Stimulated activated CD8-positive, alpha-beta memory T cell treated with anti-CD3 and anti-CD28 coated beads, Interleukin-4, amount 100 ng/mL, for 24 hours (primary cell): ENCODE measurements around the gene ZNF782.
"Not testable (repeated sequence)": the region's sequence is repeated elsewhere in the genome, so short reads cannot be mapped to it uniquely, and the experiment has no call there.

Experiments used
- DNase-seq: peaks from one replicate; pipeline ENCODE4 v3.0.0-alpha.2; 2020; ENCODE audit warnings: low read depth

Gene ZNF782

DNA sequence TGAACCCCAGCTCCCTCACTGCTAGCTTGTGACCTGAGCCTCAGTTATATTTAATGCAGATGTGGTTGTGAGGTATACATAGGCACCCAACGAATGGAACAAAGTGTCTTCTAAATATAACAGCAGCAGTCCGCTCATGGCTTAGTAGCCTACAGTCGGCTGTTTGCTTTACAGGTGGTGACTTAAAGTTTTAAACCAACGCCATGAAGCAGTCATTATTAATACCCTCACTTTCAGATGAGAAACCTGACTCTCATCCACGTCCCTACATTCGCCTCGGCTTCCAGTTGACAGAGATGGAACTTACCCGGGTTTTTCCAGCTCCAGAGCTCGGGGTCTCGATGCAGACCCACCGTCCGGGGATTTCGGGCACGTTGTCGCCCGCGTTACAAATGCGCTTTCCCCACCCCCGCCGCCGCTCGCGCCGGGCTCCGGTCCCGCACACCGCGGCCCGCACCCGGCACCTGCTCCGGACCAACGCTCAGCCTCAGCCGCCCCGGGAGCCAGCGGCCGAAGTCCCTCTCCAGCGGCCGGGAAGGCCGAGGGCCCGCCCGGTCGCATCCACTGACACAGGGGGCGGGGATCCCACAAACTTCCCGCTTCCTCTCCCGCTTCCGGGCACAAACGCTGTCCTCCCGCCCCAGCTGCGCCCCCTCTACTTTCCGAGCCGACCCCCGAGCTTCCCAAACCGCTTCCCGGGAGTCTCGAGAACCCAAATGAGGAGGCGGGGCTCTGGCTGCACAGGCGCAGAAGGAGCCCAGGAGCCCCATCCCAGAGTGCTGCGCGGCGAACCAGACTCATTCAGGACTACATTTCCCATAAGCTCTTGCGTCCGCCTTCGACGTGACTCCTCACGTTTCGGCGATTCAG is at the start of gene ZNF782:
Gene ZNF782, minus strand, starts transcription at position 734 of the 870 bp plus-strand sequence. CDS start 2,553 bp downstream, outside the sequence.
- peak; percentile 74 for DNase-seq

DNA sequence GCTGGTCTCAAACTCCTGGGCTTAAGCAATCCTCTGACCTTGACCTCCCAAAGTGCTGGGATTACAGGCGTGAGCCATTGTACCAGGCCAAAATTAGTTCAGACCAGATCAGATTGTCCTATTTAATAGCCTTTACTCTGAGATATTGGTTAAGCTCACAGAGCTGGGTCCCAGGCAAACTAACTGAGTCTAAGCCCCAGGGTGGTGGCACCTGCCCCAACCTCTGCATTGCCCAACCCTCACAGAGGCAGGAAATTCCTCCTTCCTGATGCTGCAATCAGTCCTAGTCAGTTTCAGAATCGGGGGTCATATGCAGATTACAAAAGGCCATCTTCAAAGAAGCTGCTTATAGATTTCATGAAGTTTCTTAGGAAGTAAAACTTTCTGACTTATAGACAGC is 45.7 kb upstream of the ZNF782 start:
- not testable (repeated sequence) for DNase-seq

DNA sequence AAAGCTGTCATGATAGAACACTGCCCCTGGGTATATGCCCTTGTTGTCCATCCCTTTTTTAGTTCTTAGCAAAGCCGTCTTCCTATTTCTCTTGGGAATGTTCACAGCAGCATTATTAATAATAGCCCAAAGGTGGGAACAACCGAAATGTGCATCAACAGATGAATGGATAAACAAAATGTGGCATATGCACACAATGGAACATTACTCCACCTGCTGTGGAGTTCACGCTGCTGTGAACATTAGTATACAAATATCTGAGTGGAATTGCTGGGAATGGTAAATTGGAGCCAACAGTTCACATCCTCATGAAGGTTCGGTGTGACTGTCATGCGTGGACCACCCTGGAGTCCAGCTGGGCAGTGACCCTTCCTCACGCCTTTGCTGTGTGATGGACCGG is 37.8 kb upstream of the ZNF782 start:
- DNase-seq = no peak

DNA sequence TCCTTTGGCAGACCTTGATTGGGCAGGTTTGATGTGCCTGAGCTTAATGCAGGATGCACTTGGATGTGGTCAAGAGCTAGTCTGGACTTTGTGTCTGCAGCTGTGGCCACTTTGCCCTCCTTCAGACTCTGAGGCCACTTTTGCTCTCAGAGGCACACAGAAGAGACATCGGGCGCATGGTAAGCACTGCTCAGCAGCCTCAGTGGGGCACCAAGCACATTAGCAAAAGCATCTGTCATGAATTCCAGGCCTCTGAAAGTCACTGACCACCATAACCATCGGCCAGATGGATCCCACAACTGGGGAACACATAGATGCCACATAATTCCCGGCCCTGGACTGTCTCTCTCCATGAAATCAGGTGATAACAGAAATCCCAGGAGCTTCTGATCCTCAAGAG is 34.3 kb upstream of the ZNF782 start:
- DNase-seq = no peak

DNA sequence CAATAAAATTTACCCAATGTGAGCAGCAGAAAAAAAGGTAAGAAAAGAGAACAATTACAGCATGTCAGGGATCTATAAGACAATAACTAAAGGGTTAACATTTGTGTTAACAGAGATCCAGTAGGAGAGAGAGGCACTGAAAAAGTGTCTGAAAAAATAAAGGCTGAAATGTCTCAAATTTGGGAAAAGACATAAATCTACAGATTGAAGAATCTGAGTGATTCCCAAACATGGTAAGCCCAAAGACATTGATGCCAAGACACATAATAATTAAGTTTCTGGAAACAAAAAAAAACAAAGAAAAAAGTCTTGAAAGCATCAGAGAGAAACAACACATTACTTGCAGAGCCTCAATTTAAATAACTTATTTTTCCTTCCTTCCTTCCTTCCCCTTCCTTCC is 31.1 kb upstream of the ZNF782 start:
- no peak for DNase-seq

DNA sequence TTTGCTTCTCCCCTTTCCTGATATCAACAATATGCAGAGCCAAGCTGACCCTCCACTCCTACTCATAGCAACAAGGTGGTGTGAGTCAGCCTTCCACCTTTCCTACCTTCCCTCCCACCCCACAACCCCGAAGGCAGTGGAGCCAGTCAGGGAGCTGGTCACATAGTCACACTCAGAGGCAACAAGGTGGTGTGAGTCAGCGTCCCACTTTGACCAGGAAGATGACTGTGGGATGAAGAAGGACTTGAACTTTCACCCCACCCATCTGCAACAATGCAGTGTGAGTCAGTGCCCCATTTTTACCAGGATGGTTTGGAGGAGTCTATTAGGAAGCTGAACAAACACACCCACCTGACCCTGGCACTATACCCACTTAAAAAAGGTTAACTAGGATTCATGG is 30.1 kb upstream of the ZNF782 start:
- DNase-seq = no peak

DNA sequence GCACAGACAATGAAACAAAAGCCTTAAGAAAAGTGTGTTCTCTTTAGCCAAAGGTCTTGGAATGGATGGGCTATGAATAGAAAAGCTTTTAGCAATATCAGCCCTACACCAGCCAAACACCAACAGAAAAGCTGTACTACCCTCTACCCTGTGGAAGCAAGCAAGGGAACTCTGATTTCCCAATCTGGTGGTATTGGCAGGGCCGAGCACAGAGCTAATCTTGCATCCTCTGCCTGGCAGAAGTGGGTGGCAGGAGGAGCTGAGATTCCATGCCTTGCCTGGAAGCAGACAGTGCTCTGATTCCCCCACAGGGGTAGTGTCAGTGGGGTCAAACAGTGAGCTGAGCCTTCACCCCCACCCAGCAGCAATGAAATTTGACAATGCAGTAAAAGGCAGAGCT is 29.6 kb upstream of the ZNF782 start:
- no peak for DNase-seq

DNA sequence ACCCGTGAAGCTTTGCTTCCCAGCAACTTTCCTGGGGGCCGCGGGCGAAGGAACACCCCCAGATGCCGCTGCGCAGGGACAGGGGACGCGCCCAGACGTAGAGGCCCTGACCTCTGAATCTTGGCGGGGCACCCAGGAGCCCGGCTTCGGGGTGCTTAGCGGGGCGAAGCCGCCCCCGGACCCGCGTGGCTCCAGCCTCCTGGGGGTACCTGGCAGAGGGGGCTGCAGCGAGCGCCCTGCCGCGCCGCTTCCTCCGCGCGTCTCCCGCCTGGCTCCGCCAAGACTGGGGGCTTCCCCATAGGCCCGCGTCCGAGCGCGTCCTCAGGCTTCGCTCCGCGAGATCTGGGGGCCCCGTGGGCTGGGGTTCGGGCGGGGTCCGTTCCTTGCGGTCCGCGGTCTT is 23.0 kb upstream of the ZNF782 start:
- no peak for DNase-seq

DNA sequence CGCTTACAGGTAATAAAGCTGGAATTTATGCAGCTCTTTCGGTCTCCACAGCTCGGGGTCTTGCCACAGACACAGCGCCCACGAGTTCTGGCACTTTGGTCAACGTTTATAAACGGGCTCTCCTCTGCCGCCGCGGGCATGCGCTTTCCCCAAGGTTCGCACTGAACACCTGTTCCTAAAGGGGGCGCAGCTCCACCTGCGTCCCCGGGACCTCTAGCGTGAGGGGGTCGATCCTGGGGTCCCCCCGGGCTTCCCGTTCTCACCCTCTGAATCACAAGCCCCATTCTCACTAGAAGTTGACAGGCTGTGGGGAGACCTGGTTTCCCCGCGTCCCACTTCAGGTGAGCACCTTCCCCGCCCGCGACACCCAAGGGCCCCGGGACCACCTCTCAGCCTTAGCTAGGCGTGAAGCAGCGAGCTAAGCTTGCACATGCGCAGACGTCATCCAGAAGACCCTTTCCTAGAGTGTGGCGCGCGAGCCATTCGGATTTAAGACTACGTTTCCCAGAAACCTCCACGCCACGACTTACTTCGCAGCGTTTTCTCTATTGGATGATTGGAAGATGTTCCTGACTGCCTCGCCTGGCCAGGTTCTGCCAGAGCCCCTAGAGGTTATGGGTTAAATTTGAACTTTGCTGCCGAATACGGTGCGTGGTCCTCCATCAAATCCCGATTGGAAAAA is 21.3 kb upstream of the ZNF782 start:
- peak; percentile 11 for DNase-seq

DNA sequence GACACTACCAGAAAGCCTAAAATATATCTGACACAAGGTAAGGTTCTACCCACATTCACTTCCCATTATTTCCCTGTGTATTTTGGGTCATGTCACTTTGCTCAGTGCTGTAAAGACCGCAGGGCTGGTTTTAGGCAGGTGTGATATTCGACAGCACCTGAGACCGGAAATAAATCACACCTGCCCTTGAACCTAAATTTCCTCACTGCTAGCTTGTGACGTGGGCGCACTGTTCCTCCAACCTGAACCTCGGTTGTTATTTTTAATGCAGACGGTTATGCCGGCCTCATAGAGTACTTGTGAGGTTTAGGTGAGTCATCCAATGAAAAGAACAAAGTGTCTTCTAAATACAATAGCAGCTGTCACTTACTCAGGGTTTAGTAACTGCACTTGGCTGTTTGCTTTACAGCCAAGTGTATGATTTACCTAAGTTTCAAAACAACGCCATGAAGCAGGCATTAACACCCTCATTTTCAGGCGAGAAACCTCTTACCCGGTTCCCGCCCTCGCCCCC is 20.7 kb upstream of the ZNF782 start:
- peak; percentile 15 for DNase-seq

DNA sequence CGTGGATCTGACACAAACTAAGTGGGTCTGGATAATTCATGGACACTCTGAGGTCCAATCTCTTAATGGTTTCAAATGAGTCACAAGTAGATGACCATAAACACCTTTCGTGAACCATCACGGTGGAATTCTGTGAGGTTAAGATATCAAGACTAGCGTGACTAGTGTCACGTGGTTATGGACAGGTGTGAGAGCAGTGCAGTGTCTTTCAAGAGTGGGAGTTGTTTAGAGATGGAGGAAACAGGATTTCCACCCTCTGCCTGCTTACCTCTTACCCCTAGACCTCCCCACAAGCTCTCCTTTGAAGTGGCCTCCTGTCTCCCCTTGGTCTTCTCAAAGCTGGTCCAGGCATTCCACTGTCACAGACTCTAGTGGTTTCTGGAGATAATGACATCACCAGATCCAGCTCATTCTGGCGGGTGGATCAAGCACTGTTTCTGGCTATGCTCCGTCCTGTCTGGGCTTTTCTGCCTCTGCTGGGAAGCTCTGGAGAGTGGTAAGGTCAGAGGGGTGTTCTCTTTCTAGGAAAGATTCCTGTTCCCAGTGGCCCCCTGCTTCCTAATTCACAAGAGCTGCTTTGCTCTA is 20.0 kb upstream of the ZNF782 start:
- no peak for DNase-seq

DNA sequence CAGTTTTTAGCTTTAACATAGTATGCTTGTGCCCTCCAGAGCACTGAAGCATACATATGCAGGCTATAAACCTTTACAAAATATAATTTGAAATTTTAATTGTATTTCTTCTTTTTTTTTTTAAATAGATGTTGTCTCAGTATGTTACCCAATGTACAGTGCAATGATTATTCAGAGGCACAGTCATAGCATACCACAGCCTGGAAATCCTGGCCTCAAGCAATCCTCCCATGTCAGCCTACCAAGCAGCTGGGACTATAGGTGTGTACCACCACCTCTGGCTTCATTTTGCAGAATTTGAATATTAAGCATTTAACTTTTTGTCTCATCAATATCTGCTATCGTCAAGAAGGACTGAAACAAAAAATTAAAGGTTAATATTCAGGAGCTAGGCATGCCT is 16.9 kb upstream of the ZNF782 start:
- no peak for DNase-seq

DNA sequence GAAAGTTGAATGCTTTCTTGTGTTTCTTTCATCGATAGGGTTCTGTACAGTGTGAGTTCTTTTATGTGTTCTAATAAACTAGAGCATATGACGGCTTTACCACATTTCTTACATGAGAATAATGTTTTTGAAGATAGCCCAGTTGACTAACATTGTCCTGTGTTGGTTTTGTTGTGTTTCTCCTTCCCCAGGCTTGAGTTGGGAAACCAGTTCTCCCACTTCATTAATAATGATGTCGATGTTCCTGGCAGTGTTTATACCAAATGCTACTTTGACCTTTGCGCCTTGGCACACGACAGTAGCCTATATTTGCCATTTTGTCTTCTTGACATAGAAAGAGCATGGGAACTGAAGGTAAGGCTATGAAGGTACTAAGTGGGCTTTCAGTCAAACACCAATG is 14.4 kb upstream of the ZNF782 start:
- no peak for DNase-seq

DNA sequence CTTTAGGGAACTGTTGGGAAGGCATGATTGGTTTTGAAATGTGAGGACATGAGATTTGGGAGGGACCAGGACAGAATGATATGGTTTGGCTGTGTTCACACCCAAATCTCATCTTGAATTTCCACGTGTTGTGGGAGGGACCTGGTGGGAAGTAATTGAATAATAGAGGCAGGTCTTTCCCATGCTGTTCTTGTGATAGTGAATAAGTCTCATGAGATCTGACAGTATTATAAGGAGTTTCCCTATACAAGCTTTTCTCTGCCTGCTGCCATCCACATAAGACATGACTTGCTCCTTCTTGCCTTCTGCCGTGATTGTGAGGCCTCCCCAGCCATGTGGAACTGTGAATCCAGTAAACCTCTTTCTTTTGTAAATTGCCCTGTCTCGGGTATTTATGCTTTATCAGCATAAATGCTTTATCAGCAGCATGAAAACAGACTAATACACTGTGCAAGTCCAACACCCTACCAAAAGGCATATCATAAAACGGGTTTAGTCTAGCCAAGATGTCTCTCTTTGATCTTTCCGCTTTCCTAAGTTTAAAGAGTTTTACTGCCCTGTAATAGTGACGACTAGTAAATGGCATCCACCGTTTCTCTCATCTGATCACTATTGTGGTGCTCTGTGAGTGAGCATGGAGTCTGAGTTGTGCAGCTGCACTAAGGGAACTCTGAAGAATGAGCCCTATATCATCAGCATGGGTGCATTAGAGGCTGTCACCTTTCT is 12.9 kb upstream of the ZNF782 start:
- no peak for DNase-seq

DNA sequence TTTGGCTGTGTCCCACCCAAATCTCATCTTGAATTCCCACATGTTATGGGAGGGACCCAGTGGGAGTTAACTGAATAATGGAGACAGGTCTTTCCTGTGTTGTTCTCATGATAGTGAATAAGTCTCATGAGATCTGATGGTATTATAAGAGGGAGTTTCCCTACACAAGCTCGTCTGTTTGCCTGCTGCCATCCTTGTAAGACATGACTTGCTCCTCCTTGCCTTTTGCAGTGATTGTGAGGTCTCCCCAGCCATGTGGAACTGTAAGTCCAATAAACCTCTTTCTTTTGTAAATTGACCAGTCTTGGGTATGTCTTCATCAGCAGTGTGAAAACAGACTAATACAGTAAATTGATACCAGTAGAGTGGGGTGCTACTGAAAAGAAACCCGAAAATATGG is 10.9 kb upstream of the ZNF782 start:
- not testable (repeated sequence) for DNase-seq

DNA sequence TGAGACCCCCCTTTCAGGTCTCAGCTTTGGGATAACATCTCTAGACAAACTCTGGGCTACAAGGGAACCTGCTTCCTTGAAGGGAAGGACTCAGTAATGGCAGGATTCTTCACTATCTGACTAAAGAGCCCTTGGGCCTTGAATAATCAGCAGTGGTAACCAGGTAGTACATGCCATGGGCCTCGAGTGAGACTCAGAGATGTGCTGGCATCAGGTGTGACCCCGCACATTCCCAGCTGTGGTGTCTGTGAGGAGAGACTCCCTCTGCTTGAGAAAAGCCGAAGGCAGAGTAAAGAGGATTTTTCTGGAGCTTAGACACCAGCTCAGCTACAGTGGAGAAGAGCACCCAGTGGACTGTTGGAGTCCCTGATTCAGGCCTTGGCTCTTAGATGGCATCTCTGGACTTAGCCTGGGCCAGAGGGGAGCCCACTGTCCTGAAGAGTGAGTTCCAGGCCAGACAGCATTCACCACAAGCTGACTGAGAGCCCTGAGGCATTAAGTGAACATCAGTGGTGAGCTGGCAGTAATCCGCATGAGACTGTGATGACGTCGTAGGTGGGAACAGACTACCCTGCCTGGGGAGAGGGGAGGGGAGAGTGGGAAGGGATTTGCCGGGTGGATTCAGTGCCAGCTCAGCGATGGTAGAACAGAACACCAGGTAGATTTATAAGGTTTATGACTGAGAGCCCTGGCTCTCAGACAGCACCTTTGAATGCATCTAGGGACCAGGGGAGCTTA is 5.3 kb upstream of the ZNF782 start:
- DNase-seq = no peak

DNA sequence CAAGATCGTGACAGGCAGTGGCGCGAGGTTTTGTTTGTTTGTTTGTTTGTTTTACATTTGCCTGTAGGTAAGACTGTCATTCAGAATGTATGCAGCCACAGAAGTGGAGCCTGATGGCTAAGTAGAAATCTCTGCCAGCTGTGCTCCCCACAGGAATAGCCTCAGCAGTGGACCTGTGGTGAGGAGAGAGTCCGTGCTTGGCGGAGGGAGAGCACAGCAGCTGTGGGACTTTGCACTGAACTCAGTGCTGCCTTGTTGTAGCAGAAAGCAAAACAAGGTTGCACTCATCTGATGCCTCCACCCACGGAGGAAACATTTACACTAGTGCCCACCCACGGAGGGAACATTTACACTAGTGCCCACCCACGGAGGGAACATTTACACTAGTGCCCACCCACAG is 4.4 kb upstream of the ZNF782 start:
- no peak for DNase-seq

DNA sequence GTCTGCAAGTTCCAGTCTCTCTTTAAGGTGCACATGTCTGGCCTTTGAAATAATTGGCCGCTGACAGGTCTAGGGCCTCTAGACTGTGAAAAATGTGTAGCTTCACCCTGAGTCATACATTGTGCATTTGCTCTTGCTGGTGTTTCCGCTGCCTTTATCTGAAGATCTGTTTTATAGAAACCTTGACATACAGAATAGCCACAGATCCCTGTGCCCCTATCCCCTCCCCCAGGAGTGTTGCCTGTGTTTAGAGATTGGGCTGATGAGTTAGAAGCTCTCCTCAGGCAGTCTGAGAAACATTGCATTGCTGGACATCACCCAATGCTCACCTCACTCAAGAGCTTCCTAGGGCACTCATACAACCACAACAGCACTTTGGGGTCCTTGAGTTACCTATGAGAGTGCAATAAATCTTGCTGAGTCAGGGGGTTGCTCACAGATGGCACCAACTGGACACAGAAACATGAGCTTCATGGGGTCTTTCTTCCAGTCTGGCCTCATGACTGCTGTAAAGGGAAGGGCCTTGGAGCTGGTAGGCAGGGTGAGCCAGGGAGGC is 3.8 kb upstream of the ZNF782 start:
- no peak for DNase-seq

DNA sequence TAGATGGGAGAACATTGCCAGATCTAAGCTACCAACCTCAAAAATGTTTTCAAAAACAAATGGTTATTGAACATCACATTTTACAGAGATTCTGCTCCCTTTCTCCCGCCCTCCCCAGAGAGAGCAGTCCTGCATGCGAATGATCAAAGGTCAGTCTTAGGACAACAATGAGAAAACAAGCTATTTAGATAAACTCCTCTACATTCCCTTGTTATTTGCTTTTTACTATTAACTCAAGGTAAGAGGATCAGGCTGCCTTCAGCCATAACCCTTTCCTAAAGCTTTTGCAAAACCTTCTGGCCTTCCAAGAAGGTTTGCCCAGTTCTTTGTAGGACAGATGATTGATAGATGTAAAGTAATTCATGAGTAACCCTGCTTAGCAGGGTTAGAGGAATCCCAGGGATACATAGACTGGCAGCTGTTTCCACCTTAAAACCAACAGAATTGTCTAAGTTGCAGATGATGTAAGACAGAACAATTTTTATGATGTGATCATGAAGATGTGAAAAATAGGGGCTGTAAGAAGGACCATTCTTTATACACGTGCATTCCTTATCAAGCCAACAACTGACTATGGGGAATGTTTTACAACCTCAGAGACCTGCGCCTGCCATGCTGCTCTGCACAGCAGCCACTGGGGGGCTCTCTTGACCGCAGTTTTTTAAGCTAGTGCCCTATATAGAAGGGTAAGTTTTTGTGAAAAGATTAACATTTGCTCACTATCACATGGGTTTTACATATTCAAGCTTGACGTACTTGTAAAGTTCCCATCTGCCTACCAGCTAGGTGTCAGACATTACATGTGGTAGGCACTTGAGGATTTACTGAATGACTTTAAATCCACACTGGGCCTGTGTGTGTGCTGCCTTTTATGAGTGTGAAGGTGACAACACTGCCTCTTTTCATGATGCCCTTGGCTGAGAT is 2.3 kb upstream of the ZNF782 start:
- peak; percentile 47 for DNase-seq

DNA sequence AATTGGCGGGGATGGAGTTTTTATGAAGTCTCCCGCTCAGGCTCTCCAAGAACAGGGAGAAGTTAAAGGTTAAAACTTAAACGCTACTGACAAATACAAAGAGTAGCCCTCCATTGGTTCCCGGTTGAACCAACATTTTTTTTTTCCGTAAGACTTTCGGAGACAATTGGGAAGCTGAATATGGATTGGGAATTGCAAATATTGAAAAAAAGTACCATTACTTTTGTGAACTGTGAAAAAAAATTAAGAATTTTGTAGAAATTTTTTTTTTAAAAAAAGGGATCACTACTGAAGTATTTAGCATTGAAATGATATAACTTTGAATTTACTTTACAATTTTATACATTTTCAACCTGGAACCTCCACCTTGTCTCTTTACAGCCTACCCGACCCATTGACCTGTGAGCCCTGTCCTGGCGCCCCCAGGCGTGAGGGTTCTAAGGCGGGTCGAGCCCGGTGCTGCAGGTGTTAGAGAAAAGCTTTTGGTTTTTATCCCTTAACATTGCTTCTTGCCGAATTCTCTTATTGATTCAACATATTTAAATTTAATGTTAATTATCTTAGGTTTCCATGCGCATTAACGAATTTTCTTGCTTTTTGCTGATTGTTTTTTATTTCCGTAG is 448 bp upstream of the ZNF782 start:
- DNase-seq = no peak
